Stimulated activated CD4-positive, alpha-beta T cell treated with anti-CD3 and anti-CD28 coated beads, Interleukin-2, amount 100 ng/mL, for 24 hours (primary cell): Measurements from ENCODE around the gene CAPN11.

ENCODE experiments used
- DNase-seq, 2 donors: peaks; one replicate each; pipeline ENCODE4 v3.0.0-alpha.2; 2020

CAPN11 gene

DNA sequence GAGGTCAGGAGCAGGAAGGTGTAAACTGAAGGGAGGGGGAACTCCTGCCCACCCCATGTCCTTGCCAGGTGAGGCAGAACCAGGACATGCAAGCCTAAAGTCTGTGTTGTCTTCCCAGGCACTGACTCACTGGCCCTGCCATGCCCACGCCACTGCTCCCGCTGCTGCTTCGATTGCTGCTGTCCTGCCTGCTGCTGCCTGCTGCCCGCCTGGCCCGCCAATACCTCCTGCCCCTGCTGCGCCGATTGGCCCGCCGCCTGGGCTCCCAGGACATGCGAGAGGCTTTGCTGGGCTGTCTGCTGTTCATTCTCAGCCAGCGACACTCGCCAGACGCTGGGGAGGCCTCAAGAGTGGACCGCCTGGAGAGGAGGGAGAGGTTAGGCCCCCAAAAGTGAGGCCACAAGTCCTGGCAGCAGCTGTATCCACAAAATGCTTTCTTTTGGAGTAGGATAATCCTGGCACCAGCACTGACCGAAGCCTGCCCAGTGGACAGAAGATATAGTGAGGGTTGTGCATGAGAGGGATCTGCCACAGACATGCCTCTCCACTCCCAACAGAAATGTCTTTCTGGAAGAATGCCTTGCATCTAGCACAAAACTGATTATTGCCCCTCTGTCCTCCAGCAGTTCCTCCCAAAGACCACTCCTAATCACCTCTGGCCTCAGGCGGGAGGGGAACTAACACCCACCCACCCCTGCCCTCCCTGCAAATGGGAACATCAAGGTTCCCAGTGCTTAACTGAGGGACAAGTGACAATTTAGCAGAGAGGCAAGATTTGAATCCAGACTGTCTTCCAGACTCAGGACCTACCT lies 58.9 kb downstream of the CAPN11 start:
- no peak for DNase-seq

- peak in 1 of 2 donors; percentile 39 for DNase-seq
Measured at GRCh38 chr6:44219053-44219814, 60.6 kb downstream of the CAPN11 start.

GRCh38 chr6:44219815-44220784 lies 61.5 kb downstream of the CAPN11 start:
- no peak for DNase-seq

DNA sequence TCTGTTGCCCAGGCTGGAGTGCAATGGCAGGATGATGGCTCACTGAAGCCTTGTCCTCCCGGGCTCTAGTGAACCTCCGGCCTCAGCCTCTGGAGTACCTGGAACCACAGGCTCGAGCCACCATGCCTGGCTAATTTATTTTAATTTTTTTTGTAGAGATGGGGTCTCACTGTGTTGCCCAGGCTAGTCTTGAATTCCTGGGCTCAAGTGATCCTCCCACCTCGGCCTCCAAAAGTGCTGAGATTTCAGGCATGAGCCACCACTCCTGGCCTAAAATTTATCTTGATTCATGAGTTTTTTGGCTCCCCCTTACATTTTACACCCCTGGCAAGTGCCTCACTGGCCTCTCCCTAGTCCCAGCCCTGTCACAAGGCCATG lies 62.3 kb downstream of the CAPN11 start:
- DNase-seq = no peak

GRCh38 chr6:44221291-44221960 lies 62.8 kb downstream of the CAPN11 start:
- peak; percentile 74 to 80 for DNase-seq

GRCh38 chr6:44221961-44222335 lies 63.3 kb downstream of the CAPN11 start:
- DNase-seq = no peak

DNA sequence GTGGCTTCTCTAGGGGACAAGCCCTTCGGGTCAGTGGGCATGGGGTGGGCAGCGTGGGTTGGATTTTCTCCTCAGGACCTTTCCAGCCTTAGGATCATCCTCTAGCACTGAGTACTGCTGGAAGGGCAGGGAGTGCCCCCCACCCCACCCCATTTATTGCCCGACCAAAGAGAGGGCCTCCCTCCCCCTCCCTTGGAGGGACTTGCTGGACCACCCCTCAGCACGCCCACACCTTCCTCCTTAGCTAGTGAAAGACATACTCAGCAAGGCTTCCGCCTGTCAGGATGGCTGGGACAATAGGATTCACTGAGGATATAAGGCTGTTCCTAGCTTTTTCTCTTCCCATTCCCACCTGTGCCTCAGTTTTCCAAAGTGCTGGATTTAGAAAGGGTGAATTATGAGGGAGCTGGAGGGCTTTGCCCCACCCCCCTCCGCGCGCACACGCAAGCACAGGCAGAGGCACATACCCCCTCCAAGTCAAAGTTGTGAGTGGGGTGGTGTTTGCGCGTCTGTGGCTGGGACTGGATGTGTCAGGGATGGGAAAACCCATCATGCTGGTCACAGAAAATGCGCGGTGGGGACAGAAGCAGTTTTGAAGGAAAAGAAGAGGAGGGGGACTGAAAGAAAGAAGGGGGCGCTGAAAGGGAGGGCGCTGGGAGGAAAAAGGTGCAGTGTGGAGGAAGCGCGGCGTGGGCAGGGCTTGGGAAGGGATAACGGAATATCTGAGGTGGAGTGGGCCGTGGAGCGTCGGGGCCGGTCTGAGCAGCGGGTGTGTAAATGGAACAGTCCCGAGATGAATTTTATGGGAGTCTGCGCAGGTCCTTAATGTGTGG lies 64.1 kb downstream of the CAPN11 start:
- peak; percentile 18 to 38 for DNase-seq

DNA sequence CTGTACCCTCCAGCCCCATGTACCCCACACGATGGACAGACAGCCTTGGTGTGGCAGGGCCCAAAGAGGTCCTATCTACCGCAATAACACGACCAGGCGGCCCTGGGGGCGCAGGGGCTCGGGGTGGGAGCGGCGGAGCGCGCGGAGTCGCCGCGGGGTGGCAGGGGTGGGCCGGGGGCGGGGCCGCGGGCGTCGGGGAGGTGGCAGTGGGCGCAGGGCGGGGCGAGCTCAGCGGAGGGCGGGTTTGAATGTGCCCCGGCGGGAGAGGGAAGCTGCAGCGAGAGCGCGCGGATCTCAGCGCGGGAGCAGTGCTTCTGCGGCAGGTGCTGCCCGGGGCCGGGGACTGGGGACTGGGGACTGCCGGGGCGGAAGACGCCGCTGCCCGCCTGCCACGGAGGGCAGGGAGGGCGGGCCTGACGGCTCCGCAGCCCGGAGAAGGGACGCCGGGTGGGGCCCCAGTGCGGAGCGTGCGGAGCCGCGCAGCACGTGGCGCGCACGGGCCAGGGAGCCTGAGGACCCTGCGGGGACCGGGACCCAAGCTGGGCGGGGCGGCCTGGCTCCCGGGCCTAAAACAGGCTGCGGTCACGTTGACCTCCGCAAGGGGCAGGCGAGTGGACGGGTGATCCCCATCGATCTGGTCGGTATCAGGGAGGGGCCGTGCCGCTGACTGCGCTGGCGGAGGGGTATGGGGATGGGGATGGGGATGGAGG lies 64.9 kb downstream of the CAPN11 start, which contains the start of gene SLC29A1:
Gene SLC29A1, plus strand, starts transcription at position 277 of the 710 bp plus-strand sequence. CDS start 3,719 bp downstream, outside the sequence.
- DNase-seq = peak; percentile 86 to 90

DNA sequence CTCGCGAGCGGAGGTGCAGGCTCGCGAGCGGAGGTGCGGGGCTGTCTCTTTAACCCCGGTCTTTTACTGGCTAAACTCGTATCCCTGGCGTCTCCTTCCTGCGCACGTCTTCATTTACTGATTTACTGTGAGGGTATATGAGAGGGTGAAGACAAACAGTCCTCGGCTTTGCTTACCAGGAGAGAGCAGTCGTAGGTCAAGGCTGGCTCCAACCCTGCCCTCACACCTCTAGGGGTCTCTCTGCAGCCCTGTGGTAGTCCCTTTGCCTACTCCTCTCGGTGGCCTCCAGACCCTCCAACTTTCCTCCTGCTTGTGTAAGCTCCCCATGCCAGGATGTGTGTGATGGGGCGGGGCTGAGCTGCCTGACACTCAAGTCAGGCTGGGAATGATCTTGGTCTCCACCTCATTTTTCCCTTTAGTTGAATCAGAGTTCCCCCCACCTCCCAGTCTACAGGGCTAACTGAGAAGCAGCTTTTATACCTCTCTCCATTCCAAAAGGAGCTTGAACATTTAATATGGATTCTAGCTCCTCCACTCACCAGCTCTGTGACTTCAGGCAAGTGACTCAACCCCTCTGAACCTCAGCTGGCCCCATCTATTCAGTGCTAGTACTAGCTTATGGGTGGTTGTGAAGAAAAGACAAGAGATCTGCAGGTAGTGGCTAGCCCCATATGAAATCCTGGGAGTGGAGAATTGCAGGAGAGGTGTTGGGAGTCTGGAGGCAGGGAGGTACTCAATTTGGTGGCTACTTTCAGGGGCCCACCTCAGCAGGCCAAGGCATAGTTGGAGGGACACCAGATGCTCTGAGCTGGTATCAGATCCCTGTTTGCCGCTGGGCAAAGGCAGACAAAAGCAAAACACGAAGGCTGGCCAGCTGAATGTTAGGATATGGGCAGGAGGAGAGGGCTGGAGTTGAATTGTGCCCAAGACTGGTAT lies 65.7 kb downstream of the CAPN11 start:
- peak in 1 of 2 donors; percentile 37 for DNase-seq

GRCh38 chr6:44224965-44225305 lies 66.3 kb downstream of the CAPN11 start:
- no peak for DNase-seq

DNA sequence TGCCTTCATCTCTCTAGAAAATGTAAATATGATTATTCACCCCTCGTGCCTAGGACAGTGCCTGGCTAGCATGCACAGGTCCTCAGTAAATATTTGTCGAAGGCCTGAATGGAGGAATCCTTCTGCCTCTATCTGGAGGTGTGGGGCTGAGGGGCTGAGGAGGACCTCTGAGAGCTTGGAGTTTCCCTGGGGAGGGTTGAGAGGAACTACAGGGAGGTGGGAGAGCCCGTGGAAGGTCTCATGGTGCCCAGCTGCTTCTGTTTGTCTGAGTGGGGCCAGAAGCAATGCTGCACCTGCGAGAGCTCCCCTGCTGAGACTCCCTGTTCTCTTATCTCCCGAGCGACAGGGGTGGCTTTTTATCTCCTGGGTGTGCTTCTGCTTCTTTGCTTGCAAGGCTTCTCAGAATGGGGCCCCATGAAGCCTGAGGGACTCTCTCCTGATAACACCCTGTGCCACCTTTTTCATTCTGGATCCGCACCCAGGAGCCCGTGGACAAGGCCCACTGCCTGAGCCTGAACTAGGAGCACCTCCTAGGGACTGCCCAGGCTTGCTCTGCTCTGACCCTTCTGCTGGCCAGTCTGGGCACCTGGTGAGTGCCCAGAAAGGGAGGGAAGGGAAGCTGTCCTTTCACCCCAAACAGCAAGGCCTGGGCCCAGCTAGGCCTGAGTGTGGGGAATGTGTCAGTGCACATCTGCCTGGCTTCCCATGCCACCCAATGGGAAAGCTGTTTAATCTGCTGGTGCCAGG lies 67.1 kb downstream of the CAPN11 start:
- no peak for DNase-seq

DNA sequence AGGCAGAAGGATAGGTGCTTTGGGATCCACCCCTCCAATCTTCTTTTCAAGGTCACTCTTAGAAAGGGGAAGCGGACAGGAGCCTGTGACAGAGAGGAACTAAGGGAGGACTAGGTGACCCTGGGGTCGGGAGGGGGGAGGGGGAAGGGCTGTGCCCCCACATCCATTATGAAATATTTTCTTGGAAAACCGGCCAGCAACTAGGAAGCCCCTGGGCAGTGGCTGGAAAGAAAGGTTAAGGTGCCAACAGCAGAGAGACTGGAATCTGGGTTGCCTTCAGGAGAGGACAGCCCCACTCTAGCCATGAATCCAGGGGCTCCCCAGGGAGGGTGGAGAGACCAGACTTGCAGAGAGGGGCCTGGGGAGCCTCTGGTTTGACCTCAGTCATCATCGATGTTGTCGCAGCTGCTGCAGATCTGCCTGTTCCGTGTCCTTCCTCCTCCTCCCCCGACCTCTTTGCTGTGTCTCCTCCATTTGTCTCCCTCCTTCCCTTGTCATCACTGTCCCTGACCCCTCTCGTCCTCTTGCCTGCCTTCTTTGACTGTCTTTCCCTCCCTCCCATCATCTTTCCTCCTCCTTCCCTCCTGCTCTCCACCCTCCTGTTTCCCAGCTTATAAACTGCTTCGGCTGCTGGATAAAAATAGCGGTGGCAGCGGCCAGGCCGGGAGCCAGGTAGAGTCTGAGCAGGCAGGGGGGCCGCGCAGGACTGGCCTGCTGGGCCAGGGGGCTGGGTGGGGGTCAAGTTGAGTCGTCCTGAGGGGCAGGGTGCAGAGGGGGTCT lies 67.9 kb downstream of the CAPN11 start:
- no peak for DNase-seq

GRCh38 chr6:44227148-44227793 lies 68.7 kb downstream of the CAPN11 start:
- DNase-seq = no peak

- no peak for DNase-seq
Measured at GRCh38 chr6:44228031-44228430, 69.4 kb downstream of the CAPN11 start.

- no peak for DNase-seq
Measured at GRCh38 chr6:44228433-44228832, 69.8 kb downstream of the CAPN11 start.

- DNase-seq = no peak
Measured at GRCh38 chr6:44228836-44229235, 70.2 kb downstream of the CAPN11 start.

GRCh38 chr6:44229376-44230033 lies 70.9 kb downstream of the CAPN11 start:
- DNase-seq = no peak
